Measurements from ENCODE around the gene ZFP91.

The ZFP91 gene

GRCh38 chr11:58628446-58628845 lies 49.6 kb downstream of the ZFP91 start:
- no peak for DNase-seq (ENCODE audit: insufficient read length, low spot score)
- TF ChIP-seq, protein P1, sequence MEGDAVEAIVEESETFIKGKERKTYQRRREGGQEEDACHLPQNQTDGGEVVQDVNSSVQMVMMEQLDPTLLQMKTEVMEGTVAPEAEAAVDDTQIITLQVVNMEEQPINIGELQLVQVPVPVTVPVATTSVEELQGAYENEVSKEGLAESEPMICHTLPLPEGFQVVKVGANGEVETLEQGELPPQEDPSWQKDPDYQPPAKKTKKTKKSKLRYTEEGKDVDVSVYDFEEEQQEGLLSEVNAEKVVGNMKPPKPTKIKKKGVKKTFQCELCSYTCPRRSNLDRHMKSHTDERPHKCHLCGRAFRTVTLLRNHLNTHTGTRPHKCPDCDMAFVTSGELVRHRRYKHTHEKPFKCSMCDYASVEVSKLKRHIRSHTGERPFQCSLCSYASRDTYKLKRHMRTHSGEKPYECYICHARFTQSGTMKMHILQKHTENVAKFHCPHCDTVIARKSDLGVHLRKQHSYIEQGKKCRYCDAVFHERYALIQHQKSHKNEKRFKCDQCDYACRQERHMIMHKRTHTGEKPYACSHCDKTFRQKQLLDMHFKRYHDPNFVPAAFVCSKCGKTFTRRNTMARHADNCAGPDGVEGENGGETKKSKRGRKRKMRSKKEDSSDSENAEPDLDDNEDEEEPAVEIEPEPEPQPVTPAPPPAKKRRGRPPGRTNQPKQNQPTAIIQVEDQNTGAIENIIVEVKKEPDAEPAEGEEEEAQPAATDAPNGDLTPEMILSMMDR (IDR thresholded peaks at IDR 0.05; ENCODE audit: insufficient read depth, missing control alignments), result no peak
- no peak for FAIRE-seq

DNA sequence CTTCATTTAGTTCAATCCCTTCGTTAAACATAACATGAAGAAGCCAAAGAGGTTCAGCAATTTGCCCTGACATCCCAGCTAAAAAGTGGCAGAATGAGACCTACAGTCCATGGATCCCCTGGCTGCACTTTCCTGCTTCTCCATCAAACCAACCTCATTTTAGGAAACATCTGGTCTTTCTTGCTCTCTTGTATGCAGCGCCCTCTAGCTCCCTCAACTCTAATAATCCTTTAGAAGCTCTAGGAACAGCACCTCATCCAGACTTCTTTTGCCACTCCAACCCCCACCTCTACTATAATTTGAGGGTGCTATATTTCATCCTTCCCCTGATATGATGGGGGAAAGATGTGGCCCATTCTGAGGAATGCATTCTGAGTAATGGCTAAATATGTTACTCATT lies 51.0 kb downstream of the ZFP91 start:
- DNase-seq (ENCODE audit: insufficient read length, low spot score) (no peak), FAIRE-seq (no peak)
- TF ChIP-seq, protein P1 (IDR thresholded peaks at IDR 0.05; ENCODE audit: insufficient read depth, missing control alignments), result peak; percentile 54

GRCh38 chr11:58631378-58631777 lies 52.5 kb downstream of the ZFP91 start:
- no peak for DNase-seq (ENCODE audit: insufficient read length, low spot score)
- FAIRE-seq, result no peak
- TF ChIP-seq, protein P1 (IDR thresholded peaks at IDR 0.05; ENCODE audit: insufficient read depth, missing control alignments), result no peak

- TF ChIP-seq, protein P1 (IDR thresholded peaks at IDR 0.05; ENCODE audit: insufficient read depth, missing control alignments), result no peak
- no peak for DNase-seq (ENCODE audit: insufficient read length, low spot score)
- no peak for FAIRE-seq
Measured at GRCh38 chr11:58632510-58632909, 53.6 kb downstream of the ZFP91 start.

DNA sequence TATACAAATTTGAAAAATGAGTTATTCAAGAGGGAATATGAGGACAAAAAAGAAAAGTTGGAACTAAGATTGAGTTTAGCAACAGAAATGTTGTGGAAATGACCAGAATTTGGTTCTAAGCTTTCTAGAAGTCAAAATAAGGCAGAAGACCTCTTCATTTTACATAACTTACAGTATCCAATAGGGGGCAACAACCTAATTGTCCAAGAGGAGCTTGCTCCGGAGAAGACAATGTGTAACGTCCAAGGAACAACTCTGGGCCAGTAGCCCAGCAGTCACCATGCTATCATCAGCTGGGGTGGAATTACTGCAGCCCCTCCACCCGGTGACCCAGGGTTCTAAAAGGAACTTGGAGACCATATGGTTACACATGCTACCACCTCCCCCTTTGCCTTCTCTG lies 57.7 kb downstream of the ZFP91 start:
- FAIRE-seq, result no peak
- no peak for DNase-seq (ENCODE audit: insufficient read length, low spot score)
- TF ChIP-seq, protein P1 (IDR thresholded peaks at IDR 0.05; ENCODE audit: insufficient read depth, missing control alignments), result no peak

DNA sequence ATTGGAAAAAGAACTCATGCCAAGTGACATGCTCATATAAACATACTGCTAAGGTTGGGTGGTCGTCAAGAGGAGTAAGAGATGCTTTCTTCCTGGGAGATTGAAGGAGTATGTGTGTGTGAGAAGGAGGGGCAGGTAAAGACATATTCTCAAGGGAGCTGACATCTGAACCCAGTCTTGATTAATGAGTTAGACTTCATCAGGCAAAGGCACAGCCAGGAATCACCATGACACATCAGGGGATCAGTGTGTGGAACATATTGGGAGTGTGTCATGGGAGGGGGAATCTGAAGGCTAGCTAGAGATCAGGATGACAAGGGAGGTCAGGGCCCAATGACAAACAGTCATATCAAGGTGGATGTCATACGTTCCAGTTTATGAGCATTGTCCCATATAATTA lies 58.5 kb downstream of the ZFP91 start:
- DNase-seq (ENCODE audit: insufficient read length, low spot score), result no peak
- TF ChIP-seq, protein P1 (IDR thresholded peaks at IDR 0.05; ENCODE audit: insufficient read depth, missing control alignments), result no peak
- no peak for FAIRE-seq

DNA sequence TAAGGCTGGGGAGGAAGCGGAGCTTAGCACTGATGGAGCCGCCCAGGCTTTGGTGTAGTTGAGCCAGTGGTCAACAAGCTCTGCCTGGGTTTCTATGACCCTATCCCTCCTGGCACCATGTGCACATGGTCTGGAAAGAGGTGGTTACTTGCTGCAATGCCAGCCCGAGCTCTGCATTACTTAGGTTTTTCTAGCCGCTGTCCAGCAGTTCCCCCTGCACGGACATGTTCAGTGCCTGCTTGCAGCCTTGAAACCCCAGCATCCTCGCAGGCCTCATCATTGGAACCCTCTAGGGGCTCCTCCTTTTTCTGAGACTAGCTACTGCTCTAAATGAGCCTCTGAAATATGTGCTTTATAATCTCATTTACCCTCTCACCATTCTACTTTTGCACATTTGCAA lies 60.2 kb downstream of the ZFP91 start:
- FAIRE-seq (no peak), DNase-seq (ENCODE audit: insufficient read length, low spot score) (no peak)
- TF ChIP-seq, protein P1 (IDR thresholded peaks at IDR 0.05; ENCODE audit: insufficient read depth, missing control alignments), result no peak

Measured in D721Med (cell line).